ENCODE data around the gene AZU1.

The AZU1 gene

GRCh38 chr19:796692-797527 lies 30.7 kb upstream of the AZU1 start, which contains the start of gene PTBP1:
Gene PTBP1 (plus strand): TSS chr19:797452. CDS start chr19:797498, 46 bp downstream.
- in situ Hi-C loops (cut with MboI; ENCODE audit: low sequenced_read_pairs): no loop called here

DNA sequence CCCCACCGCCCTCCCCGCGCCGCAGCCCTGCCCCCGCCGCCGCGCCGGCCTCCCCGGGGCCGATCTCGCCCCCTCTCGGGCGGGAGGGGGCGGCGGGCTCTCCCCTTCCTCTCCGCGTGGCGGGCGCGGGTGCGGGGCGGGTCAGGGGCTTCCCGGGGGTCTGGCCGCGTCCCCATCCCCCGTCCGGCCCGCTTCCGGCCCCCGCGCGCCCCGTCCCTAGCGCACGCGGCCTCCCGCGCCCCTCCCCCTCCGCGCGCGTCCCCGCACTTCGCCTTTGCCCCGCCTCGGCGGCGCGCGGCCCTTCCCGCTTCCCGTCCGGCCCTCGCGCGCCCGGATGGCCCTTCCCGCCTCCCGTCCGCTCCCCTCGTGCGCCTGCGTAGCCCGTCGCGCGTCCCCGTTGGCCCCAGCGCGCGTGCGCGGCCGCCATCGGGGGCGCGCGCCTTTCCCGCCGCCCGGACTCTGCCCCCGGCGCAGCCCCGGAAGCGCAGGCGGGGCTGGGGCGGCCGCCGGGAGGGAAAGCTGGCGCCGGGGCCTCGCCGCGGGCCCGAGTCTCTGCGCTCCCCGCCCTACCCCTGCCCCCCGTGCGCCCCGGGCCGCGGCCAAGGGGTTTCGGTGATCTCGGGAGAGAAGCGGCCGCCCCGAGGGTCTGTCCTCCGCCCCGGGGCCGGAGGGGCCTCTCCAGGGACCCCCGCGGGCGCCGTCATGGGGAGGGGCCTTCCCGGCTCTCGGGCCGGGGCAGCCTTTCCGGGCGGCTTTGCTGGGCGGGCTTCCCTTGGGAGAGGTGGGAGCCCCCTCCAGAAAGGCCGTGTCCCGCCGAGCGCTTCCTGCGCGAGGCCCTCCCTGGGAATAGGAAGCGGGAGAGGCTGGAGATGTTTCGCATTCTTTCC lies 29.9 kb upstream of the AZU1 start:
- in situ Hi-C loops (cut with MboI; ENCODE audit: low sequenced_read_pairs): no loop called here

GRCh38 chr19:798415-799075 lies 29.1 kb upstream of the AZU1 start:
- in situ Hi-C loops (cut with MboI; ENCODE audit: low sequenced_read_pairs): no loop called here

- in situ Hi-C loops (cut with MboI; ENCODE audit: low sequenced_read_pairs): no loop called here
These were observed 28.4 kb upstream of the AZU1 start for GRCh38 chr19:799076-799881.

- in situ Hi-C loops (cut with MboI; ENCODE audit: low sequenced_read_pairs): no loop called here
These were observed 27.1 kb upstream of the AZU1 start for GRCh38 chr19:800360-801029.

GRCh38 chr19:801030-801860 lies 26.4 kb upstream of the AZU1 start:
- in situ Hi-C loops (cut with MboI; ENCODE audit: low sequenced_read_pairs): no loop called here

- in situ Hi-C loops (cut with MboI; ENCODE audit: low sequenced_read_pairs): no loop called here
These were observed 25.7 kb upstream of the AZU1 start for GRCh38 chr19:801861-802497.

DNA sequence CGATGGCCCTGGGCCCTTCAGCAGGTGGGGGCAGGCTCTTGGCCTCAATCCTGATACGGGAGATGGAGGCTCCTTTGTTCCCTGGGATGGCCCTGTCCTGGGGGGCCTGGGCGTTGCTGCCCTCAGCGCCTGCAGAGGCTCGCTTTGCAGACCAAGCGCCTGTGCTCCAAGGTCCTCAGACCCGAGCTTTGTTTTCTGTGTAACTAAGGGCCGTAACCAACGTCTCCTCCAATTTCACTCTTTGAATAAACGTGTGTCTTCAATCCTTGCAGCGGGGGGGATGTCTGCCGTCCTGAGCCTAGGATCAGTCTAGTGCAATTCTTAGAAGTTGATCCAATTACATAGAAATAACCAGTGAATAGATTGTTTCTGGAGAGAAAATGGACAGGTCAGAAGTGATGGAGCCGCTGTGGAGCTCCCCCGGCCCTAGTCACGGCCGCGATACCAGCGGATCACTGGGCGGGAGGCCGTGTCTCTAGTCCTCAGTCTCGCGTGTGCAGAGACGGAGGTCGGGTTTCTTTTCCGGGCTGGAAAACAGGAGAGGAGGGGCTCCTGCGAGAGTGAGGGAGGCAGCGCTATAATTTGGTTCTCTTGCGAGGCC lies 25.0 kb upstream of the AZU1 start:
- in situ Hi-C loops (cut with MboI; ENCODE audit: low sequenced_read_pairs): no loop called here

GRCh38 chr19:803099-803561 lies 24.5 kb upstream of the AZU1 start:
- in situ Hi-C loops (cut with MboI; ENCODE audit: low sequenced_read_pairs): no loop called here

DNA sequence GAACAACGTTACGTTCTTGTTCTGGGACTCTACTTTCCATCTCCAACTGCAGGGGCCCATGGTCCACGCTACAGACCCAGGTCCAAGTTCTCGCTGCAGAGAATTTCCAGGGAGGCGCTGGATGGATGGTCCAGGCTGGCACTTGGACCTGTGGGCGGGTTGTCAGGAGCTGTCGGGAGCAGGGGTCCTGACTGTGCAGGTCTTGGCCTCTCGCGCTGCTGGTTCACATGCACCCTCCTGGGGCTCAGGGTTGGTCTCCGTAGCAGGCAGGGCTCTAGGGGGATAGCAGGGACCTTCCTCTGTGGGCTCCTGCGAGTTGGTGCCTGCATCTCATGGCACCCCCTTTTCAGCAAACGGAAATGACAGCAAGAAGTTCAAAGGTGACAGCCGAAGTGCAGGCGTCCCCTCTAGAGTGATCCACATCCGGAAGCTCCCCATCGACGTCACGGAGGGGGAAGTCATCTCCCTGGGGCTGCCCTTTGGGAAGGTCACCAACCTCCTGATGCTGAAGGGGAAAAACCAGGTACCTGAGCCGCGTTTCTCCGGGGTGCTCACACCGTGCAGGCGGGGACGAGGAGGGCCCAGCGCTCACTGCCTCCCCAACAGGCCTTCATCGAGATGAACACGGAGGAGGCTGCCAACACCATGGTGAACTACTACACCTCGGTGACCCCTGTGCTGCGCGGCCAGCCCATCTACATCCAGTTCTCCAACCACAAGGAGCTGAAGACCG lies 23.8 kb upstream of the AZU1 start:
- in situ Hi-C loops (cut with MboI; ENCODE audit: low sequenced_read_pairs): no loop called here

DNA sequence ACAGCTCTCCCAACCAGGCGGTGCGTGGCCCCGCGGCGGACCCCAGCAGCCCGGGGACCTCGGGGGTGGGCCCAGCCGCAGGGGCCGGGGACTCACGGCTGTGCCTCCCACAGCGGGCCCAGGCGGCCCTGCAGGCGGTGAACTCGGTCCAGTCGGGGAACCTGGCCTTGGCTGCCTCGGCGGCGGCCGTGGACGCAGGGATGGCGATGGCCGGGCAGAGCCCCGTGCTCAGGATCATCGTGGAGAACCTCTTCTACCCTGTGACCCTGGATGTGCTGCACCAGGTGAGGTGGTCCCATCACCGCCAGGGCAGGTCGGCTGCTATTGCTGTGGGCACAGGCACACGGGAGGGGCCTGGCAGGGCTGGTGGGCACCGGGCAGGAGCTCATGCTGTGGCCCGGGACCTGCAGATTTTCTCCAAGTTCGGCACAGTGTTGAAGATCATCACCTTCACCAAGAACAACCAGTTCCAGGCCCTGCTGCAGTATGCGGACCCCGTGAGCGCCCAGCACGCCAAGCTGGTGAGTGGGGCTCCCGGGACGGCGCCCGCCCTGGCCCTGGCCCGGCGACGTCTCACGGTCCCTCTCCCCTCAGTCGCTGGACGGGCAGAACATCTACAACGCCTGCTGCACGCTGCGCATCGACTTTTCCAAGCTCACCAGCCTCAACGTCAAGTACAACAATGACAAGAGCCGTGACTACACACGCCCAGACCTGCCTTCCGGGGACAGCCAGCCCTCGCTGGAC lies 23.0 kb upstream of the AZU1 start:
- in situ Hi-C loops (cut with MboI; ENCODE audit: low sequenced_read_pairs): no loop called here

DNA sequence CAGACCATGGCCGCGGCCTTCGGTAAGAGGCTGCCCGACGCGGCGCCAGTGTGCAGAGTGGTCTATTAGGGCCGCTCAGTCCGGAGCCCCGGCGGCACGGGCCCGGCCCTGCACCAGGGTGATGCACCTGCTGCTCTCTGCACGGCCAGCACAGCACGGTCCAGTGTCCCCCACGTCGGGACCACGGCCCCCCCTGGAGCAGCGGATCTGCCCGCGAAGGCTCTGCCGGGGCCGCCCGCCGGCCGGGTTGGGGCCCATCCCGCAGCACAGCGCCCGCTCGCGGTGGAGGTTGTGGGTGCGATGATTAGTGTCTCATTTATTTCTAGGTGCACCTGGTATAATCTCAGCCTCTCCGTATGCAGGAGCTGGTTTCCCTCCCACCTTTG lies 22.5 kb upstream of the AZU1 start:
- in situ Hi-C loops (cut with MboI; ENCODE audit: low sequenced_read_pairs): no loop called here

DNA sequence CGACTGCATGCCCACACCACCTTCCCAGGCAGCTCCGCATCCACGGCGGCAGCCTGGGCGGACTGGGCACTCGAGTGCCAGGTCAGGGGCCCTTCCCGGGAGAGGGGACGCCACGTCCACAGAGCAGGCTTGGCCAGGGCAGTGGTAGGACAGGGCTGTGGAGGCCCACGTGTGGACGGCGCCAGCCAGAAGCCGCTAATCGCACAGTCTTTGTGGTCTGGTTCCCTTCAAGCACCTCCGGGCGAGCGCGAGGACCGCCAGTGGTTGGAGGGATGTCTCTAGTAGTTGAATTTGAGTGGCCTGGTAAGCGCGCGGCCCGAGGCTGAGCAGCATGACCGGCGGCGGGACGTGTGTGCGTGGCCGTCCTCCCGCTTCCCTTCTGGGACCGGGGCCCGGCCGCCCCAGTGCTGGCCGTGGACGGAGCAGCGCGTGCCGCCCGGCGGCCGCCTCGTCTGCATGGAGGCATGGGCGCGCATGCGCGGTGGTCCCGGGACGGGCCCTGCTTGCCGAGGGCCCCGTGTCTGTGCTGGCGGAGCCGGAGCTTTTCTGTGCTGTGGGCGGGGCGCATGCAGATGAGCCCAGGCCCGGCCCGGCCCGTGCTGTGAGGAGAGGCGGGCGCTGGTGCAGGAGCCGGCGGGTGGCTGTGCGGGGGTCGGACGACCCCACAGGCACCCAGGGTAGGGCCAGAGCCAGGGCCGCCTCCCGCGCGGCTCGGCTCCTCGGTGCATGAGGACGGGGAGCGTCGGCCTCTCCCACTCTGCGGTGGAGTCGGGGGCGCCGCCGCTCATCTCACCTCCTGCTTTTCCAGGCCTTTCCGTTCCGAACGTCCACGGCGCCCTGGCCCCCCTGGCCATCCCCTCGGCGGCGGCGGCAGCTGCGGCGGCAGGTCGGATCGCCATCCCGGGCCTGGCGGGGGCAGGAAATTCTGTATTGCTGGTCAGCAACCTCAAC lies 21.8 kb upstream of the AZU1 start:
- in situ Hi-C loops (cut with MboI; ENCODE audit: low sequenced_read_pairs): no loop called here

- in situ Hi-C loops (cut with MboI; ENCODE audit: low sequenced_read_pairs): no loop called here
These were observed 20.7 kb upstream of the AZU1 start for GRCh38 chr19:806815-807421.
